HG03135 (cell line): Measurements from ENCODE around the gene ARMC10.
"Not testable (repeated sequence)": the region's sequence is repeated elsewhere in the genome, so short reads cannot be mapped to it uniquely, and the experiment has no call there.

Experiments
- ATAC-seq: cut with Tn5 transposase; IDR thresholded peaks from one replicate; pipeline ENCODE4 v1.9.1; 2021; ENCODE audit warnings: mild to moderate bottlenecking, moderate library complexity; ENCODE audit not compliant: unreplicated experiment

The ARMC10 gene

DNA sequence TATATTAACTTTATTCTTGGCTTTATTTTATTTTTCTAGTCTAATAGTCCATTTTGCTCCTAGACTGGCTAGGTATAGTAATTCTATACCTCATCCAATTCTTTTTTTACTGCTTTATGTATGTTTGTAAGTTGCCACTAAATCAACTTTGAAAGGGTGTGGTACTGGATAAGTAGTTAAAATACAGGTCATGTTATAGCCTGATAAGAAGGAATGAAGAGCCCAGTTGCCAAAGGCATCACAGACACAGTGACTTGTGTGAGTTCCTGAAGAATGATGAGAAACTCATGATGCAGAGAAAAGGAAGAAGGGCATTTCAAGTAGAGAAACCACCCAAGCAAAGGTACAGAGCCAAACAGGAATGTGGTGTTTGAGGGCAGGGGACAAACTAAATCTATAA is 46.7 kb downstream of the ARMC10 start:
- ATAC-seq: no peak

DNA sequence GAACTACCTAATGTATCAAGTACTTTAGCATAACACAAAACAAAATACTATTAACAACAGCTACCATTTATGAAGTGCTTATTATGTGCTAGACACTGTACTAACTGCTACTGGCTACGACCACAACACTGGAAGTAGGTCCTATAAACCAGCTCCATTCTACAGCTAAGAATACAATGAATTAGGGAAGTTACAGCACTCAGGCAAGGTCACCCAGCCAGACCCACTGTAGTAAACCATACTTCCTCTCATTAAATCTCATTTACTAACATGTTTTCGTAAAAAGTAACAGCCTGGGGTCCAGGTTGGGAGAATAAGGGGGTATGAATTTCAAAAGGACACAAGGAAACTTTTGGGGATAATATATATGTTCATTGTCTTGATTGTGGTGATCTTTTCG is 48.6 kb downstream of the ARMC10 start:
- ATAC-seq: no peak

DNA sequence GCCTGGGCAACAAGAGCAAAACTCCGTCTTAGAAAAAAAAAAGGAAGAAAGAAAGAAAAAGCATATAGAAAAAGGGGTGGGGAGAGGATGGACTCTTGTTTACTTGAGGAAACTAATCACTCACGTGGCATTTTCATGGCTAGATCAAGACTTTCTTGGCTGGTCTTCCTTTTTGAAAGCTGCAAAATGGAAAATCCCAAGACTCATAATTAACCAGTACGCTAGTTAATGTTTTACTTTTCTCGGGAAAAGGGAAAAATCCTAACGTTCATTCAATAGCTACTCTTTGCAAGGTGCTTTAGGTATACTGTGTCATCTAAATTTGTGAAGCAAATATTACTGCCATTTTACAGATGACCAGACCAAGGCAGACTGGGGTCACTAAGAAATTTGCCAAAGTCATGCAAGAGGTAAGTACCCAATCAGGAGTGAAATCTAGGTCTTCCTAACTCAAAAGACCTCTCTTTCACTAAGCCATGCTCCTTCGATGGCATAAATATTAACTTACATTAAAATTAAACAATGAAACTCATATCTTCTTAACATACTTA is 49.6 kb downstream of the ARMC10 start:
- no peak for ATAC-seq

DNA sequence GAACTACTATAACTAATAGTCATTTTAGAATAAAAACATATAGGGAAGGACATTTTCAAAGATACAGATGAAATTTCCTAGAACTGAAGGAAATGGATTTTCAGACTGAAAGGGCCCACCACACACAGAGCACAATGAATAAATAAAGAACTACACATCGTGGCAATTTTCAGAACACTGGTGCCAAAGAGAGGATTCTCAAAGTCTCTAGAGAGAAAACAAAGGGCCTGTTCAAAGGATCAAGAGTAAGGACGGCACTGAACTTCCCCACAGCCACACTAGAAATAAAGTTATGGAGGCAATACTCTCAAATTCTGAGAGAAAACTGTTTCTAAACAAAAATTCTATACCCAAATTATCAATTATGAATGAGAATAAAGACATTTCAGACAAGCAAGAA is 52.1 kb downstream of the ARMC10 start:
- no peak for ATAC-seq

DNA sequence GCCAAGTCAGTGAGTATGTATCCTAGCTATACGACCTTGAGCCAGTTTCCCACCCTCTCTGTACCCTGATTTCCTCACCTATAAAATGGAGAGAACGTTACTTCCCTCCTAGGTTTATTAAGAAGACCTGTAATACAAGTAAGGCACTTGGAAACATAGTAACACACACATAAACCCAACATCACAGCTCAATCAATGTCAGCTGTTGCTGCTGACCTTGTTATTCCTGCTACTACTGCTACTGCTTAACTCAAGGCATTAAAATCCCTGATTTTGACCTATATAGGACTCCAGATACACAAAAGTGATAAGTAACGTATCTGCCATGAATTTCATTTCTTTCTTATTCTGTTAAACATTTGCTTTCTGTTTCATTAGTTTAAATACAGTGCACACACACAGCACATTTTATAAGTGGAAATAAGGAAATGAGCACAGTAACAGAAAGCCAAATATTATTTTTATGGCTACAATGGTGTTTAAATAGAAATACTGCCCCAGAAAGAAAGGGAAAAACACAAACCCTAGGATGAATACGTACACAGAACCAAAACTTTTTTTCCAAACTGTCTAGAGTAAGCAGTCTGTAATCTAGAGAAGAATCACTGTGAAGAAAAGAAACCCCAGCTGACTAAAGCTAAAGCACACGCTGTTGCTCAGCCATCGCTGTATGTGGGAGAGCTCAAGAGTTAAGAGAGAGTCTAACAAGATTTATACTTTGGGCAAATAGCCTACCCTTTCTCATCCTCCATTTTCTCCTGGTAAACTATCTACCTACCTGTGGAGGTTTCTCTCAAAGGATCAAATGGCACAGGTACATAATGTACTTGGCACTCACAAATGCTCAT is 55.0 kb downstream of the ARMC10 start:
- no peak for ATAC-seq

DNA sequence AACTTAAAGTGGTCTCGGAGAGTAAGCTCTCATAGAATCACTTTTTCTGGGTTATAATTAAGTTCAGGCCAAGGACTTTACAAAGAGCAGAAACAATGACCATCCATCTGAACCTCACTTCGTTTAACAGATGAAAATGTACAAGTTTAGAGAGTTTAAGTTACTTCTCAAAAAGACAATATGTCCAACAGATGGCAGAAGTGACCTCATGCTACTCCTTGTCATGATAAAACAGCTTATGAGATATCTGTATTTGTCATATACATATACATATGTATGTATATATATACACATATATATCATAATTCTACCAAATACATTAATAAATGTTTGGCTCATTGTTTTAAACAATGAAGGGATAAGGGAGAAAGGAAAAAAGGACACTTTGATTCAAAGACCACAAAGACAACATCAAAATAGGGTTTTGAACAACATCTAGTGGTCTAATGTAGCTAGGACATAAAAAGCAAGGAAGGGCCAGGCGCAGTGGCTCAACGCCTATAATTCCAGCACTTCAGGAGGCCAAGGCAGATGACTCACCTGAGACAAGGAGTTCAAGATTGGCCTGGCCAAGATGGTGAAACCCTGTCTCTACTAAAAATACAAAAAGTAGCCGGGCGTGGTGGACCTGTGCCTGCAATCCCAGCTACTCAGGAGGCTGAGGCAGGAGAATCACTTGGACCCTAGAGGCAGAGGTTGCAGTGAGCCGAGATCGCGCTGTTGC is 56.1 kb downstream of the ARMC10 start:
- no peak for ATAC-seq

DNA sequence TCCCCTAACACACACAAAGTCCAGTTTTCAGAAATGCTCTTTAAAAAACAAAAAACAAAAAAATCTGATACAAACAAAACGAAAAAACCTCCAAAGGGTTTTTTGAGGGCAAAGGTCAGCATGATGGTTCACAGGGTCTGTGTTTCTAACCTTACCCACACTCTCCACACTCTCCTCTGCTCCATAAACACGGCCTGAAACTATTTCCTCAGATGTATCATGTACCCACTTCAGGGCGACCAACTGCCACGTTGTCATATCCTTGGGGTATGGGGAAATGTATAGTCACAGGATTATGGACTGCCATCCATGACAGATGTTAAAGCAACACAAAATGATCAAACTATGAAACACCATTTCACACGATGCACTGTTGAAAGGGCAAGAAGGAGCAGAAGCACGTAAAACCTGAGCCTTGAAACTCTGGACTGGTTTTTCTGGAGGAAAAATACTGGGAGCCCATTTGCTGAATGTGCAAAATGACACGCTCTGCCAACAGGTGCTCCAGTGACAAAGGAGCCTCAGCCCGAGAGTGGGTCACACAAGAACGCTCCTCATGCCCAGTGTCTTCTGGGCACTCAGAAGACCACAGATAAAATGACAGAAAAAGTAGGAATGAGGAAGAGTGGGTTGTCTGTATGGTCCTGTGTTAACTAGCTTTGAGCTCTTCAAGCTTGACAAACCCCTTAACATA is 58.2 kb downstream of the ARMC10 start:
- no peak for ATAC-seq

DNA sequence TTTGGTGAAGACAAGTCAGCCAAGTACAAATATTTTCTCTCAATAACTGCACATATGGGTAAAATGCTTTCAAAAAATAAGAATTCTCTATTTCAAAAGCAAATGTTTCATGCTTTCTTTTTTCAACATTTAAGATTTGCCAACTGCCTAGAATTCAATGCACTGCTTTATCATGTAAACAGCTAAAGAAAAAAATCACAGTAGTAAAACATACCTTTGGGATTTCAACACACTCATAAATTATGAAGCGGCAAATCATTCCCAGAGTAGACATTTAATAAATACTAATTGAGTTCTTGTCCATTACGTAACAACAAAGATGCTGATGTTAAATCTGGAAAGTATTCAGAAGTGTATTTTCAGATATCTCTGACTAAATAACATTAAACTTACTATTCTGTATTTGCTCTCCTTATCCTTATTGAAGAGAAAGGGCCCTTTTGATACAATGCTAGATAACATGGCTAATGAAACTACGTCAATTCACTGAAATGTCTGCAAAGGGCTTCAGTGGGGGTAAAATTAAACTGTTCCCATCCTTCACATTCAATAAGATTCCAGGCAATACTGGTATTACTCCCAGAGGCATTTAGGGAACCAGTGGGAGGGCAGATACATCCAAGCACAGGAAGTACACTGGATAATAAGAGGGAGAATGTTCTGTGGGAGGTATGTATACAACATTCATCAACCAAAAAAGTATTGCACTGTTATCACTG is 60.1 kb downstream of the ARMC10 start:
- no peak for ATAC-seq

DNA sequence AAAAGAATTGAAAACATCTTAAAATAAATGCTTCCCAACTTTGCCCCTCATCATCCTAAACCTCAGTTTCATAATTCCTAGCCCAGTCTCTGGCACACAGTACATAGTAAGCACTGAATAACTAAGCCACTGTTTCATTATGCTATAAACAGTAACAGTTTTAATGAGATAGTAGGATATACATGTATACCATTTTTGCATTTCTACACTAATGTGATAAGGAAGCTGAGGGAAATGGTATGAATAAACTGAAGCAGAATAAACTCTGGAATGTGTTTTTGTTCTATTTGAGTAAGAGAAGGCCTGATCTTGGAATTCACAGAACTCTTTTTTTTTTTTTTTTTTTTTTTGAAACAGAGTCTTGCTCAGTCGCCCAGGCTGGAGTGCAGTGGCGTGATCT is 65.1 kb downstream of the ARMC10 start:
- ATAC-seq: no peak

DNA sequence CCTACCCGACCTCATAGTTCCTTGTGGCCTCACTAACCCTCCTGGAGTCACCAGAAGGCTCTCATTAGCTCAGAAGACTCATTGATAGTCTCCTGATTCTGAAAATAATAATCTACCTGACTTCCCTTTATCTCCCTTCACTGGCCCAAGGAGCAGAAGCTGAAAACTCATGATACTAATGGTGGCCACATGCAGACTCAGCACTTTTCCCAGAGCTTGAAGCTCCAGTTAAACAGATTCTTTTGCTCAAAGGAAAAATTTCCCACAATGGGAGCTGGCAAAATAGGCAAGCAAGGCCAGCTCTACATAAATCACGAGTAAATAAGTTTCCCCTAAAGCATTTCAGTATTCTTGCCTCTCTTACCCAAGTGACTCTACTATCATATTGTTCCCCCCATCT is 65.7 kb downstream of the ARMC10 start:
- no peak for ATAC-seq

DNA sequence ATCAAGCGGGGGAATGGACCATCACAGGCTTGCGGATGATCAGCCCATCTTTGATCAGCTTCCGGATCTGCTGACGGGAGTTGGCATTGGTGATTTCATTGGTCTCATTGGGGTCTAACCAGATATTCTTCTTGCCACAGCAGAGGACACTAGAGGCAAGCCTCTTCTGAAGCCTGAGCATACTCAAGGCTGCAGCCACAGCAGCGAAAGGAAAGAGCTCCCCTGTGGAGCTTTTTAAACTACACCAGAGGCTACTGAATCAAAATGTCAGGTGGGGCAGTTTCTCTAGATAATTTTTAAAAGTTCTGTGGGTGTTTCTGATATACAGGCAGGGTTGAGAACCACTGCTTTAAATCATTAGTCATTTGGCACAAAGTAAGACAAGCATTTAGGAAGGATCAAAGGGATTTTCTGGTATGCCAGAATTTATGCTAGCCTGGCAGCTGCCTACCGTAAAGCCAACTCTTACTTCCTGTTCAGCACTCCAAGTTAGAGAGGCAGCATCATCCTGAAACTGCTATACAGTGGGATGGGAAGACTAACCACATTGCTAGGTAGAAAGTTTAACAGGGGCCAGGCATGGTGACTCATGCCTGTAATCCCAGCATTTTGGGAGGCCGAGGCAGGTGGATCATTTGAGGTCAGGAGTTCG is 66.9 kb downstream of the ARMC10 start:
- ATAC-seq: no peak

DNA sequence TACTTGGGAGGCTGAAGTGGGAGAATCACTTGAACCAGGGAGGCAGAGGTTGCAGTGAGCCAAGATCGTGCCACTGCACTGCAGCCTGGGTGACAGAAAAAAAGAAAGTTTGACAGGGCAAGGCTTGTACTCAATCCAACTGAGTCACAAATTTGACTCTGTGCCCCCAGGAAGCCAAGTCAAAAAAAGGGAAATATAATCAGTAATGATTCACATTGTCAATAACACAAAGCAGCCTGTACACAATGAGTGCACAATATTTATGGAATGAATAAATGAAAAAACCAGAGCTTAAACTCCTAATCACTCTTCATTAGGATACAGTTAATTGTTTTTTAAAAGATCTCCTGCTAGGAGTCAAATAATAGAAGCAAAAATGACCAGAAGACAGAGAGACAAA is 67.6 kb downstream of the ARMC10 start:
- no peak for ATAC-seq

DNA sequence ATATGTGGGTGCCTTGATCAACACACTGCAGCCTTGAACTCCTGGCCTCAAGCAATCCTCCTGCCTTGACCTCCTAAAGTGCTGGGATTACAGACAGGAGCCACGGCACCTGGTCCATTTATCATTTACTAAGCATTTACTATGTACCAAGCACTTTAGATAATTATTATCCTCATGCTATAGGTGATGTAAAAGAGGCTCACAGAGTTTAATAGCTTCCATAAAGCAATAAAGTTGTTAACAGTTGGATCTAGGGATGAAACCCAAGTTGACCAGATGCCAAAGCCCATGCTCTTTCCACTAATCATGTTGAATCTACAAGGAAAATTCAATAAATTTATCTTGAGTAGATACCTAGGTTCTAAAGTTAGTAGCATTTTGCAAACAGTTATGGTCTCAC is 68.9 kb downstream of the ARMC10 start:
- ATAC-seq: no peak

DNA sequence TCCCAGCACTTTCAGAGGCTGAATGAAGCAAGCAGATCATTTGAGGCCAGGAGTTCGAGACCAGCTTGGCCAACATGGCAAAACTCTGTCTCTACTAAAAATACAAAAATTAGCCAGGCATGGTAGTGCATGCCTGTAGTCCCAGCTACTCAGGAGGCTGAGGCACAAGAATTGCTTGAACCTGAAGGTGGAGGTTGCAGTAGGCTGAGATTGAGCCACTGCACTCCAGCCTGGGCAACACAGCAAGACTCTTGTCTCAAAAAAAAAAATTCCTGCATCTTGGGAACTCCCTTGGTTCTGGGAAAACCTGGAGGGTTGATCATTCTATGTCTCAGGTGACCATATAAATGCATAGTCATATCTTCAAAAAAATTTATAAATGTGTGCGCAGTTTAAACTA is 69.8 kb downstream of the ARMC10 start:
- ATAC-seq: not testable (repeated sequence)

DNA sequence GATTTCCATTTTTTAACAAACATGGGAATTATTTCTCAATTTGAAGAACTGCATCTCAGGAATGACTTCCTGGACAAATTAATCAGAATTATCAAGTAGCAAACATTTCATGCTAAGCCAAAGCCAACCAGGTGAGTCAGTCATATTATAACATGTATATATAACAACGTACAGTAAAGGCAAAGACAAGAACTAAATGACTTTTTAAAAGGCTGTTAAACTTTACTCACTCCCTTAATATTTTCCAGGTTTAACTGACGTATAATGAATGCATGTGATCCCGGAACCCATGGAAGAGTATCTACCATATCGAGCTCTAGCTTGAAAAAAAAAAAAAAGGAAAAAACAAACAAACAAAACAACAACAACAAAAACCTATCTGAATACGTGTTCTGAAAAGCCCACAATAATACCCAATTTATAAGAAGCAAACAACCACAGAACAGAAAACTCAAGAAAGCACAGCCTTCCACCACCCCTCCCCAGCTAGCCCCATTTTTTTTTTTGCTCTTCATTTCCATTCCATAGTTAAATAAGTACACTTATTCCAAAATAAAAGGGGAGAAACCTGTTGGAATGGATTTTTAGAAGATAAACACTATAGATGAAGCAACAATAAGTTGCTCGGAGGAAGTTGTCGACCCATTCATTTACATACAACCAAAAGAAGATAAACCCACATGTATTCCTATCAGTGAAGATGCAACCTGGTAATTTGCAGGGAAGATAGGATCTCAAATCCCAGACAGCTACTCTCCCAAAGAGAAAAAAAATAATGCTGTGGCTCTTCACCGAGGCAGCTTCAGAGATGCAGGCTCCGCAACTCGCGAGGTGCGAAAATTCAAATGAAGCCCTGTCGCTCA is 73.4 kb downstream of the ARMC10 start:
- ATAC-seq: no peak
